ENCODE results near the gene KMT2C.

KMT2C gene

GRCh38 chr7:152149363-152149762 lies 286.4 kb downstream of the KMT2C start:
- no peak for ATAC-seq
- TF ChIP-seq TOX (CRISPR knock-in tag; IDR thresholded peaks at IDR 0.05; ENCODE audit: borderline replicate concordance) (no peak), TCF4 (CRISPR knock-in tag; IDR thresholded peaks at IDR 0.05; ENCODE audit: borderline replicate concordance) (peak; percentile 58; the same call in 1 of the 2 replicates), RARB (CRISPR knock-in tag; IDR thresholded peaks at IDR 0.05) (no peak), CREB5 (CRISPR knock-in tag; IDR thresholded peaks at IDR 0.05; ENCODE audit: low read depth) (no peak)

- ATAC-seq: no peak
- TF ChIP-seq ZC3H10 (CRISPR knock-in tag; IDR thresholded peaks at IDR 0.05) (no peak), PPARA (CRISPR knock-in tag; IDR thresholded peaks at IDR 0.05; ENCODE audit: borderline replicate concordance) (no peak), SNAI2 (CRISPR knock-in tag; IDR thresholded peaks at IDR 0.05) (no peak), RARB (CRISPR knock-in tag; IDR thresholded peaks at IDR 0.05) (no peak), CSDC2 (CRISPR knock-in tag; IDR thresholded peaks at IDR 0.05) (no peak), ZFP3 (CRISPR knock-in tag; IDR thresholded peaks at IDR 0.05) (no peak), ZNF70 (CRISPR knock-in tag; IDR thresholded peaks at IDR 0.05) (no peak), PATZ1 (CRISPR knock-in tag; IDR thresholded peaks at IDR 0.05; ENCODE audit: borderline replicate concordance) (no peak), BACH2 (CRISPR knock-in tag; IDR thresholded peaks at IDR 0.05; ENCODE audit: borderline replicate concordance) (no peak), ISL1 (CRISPR knock-in tag; IDR thresholded peaks at IDR 0.05) (no peak)
These were observed 287.1 kb downstream of the KMT2C start for GRCh38 chr7:152148706-152149105.

GRCh38 chr7:152145853-152146466 lies 289.8 kb downstream of the KMT2C start:
- peak; percentile 87 for ATAC-seq
- TF ChIP-seq POU6F1 (CRISPR knock-in tag; IDR thresholded peaks at IDR 0.05; ENCODE audit: borderline replicate concordance, low read depth) (no peak), CSDC2 (CRISPR knock-in tag; IDR thresholded peaks at IDR 0.05) (no peak), RARB (CRISPR knock-in tag; IDR thresholded peaks at IDR 0.05) (no peak), TSHZ2 (CRISPR knock-in tag; IDR thresholded peaks at IDR 0.05) (0 out of 2 replicates have a peak, but pooled peaks have one; percentile 25), ISL1 (CRISPR knock-in tag; IDR thresholded peaks at IDR 0.05) (peak; percentile 71)

GRCh38 chr7:152144557-152145245 lies 291.1 kb downstream of the KMT2C start:
- no peak for TF ChIP-seq ESRRG (CRISPR knock-in tag; IDR thresholded peaks at IDR 0.05)
- TF ChIP-seq ZNF565 (CRISPR knock-in tag; conservative IDR thresholded peaks at IDR 0.05; ENCODE audit: low read depth): no peak
- TF ChIP-seq ZFP3 (CRISPR knock-in tag; IDR thresholded peaks at IDR 0.05): no peak
- TF ChIP-seq ZNF70 (CRISPR knock-in tag; IDR thresholded peaks at IDR 0.05): no peak
- TF ChIP-seq OSR1 (CRISPR knock-in tag; IDR thresholded peaks at IDR 0.05): no peak
- no peak for TF ChIP-seq BACH2 (CRISPR knock-in tag; IDR thresholded peaks at IDR 0.05; ENCODE audit: borderline replicate concordance)
- TF ChIP-seq GLIS3 (CRISPR knock-in tag; IDR thresholded peaks at IDR 0.05): no peak
- TF ChIP-seq POU6F1 (CRISPR knock-in tag; IDR thresholded peaks at IDR 0.05; ENCODE audit: borderline replicate concordance, low read depth): no peak
- no peak for TF ChIP-seq ZNF8 (CRISPR knock-in tag; IDR thresholded peaks at IDR 0.05)
- no peak for TF ChIP-seq TSHZ2 (CRISPR knock-in tag; IDR thresholded peaks at IDR 0.05)
- no peak for ATAC-seq
